DOHH2 (cell line): ENCODE results near the gene SNX5.

Experiments
- H3F3A ChIP-seq: fragments of 200-600 bp; sonication (generic), shearing (Covaris generic); 2 replicates; pipeline ENCODE4 v1.6.0; 2016; ENCODE audit warnings: antibody characterized with exemption, mild to moderate bottlenecking; ENCODE audit not compliant: control insufficient read depth, insufficient read depth
- H3K27ac ChIP-seq: fragments of 200-600 bp; sonication (generic); 2 replicates; pipeline ENCODE4 v1.5.1; 2014; ENCODE audit warnings: low read depth, mild to moderate bottlenecking, low read length, moderate library complexity
- H3K27me3 ChIP-seq: fragments of 200-600 bp; sonication (generic); 2 replicates; pipeline ENCODE4 v1.6.1; 2014; ENCODE audit warnings: mild to moderate bottlenecking, low read length, mixed read lengths; ENCODE audit not compliant: control insufficient read depth
- H3K36me3 ChIP-seq: fragments of 200-600 bp; sonication (generic); 2 replicates; pipeline ENCODE4 v1.6.1; 2014; ENCODE audit warnings: mild to moderate bottlenecking, low read length, moderate library complexity, mixed read lengths; ENCODE audit not compliant: control insufficient read depth
- H3K4me1 ChIP-seq: fragments of 200-600 bp; sonication (generic); 2 replicates; pipeline ENCODE4 v1.6.1; 2014; ENCODE audit warnings: mild to moderate bottlenecking, low read length, mixed read lengths; ENCODE audit not compliant: control insufficient read depth
- H3K4me2 ChIP-seq: fragments of 200-600 bp; sonication (generic); 2 replicates; pipeline ENCODE4 v1.6.0; 2014; ENCODE audit warnings: mild to moderate bottlenecking, low read length, moderate library complexity
- H3K4me3 ChIP-seq: fragments of 200-600 bp; sonication (generic); 2 replicates; pipeline ENCODE4 v1.5.1; 2014; ENCODE audit warnings: mild to moderate bottlenecking, low read length, mixed read lengths
- H3K79me2 ChIP-seq: fragments of 200-600 bp; sonication (generic); 2 replicates; pipeline ENCODE4 v1.6.1; 2014; ENCODE audit warnings: mild to moderate bottlenecking, low read length, mixed read lengths; ENCODE audit not compliant: control insufficient read depth
- H3K9me2 ChIP-seq: fragments of 200-600 bp; sonication (generic); replicated peaks from 2 replicates; pipeline ENCODE4 v1.6.1; 2014; ENCODE audit warnings: mild to moderate bottlenecking, low read length, mixed read lengths; ENCODE audit not compliant: control insufficient read depth
- H3K9me3 ChIP-seq: fragments of 200-600 bp; sonication (generic); 2 replicates; pipeline ENCODE4 v1.6.1; 2014; ENCODE audit warnings: antibody characterized with exemption, low read length, mixed read lengths; ENCODE audit not compliant: control insufficient read depth, insufficient read depth
- H4K20me1 ChIP-seq: fragments of 200-600 bp; sonication (generic); 2 replicates; pipeline ENCODE4 v1.6.0; 2014; ENCODE audit warnings: low read depth, mild to moderate bottlenecking, antibody characterized with exemption, low read length, moderate library complexity; ENCODE audit not compliant: control insufficient read depth, insufficient read depth
- CTCF ChIP-seq: fragments of 200-600 bp; sonication (generic); IDR thresholded peaks from one replicate; pipeline ENCODE4 v1.5.1; 2014; ENCODE audit warnings: antibody characterized with exemption, mild to moderate bottlenecking, low read depth, low read length; ENCODE audit not compliant: poor library complexity, severe bottlenecking
- EZH2phosphoT487 ChIP-seq: fragments of 200-600 bp; sonication (generic); IDR thresholded peaks from 2 replicates; pipeline ENCODE4 v1.6.1; 2017; ENCODE audit warnings: borderline replicate concordance, mild to moderate bottlenecking, antibody characterized with exemption, low read length, moderate library complexity, mixed read lengths

The SNX5 gene

GRCh38 chr20:17935761-17936160 lies 32.8 kb downstream of the SNX5 start:
- no peak overlapping the region for H3K4me2 ChIP-seq
- H3K36me3 ChIP-seq: peaks cover 5% of the 10 kb centered on the region
- TF ChIP-seq EZH2phosphoT487 (no peak), CTCF (no peak)
- no peaks in the 10 kb centered on the region for H3K9me3 ChIP-seq
- H3K4me3 ChIP-seq: no peak overlapping the region
- no peaks in the 10 kb centered on the region for H4K20me1 ChIP-seq
- peaks cover 26% of the 10 kb centered on the region for H3F3A ChIP-seq
- H3K4me1 ChIP-seq: peaks cover 27% of the 10 kb centered on the region
- no peaks in the 10 kb centered on the region for H3K79me2 ChIP-seq
- H3K9me2 ChIP-seq: no peaks in the 10 kb centered on the region
- no peak overlapping the region for H3K27ac ChIP-seq
- H3K27me3 ChIP-seq: no peaks in the 10 kb centered on the region

DNA sequence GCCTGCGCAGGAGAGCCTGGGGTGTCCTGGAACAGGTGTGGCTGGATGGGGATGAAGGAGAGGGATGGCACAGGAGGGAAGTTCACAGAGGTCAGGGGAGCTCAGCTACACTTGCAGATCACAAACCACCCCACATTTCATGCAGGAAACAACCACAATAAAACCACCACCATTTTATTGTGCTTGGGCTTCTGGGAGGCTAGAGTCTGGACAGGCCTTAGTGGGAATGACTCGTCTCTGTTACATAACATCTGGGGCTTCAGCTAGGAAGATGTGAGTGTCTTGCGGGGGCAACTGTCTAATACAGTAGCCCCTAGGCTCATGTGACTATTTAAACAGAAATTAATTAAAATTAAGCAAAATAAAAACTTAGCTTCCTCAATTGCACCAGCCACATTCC lies 33.4 kb downstream of the SNX5 start:
- no peaks in the 10 kb centered on the region for H3K27me3 ChIP-seq
- H3K9me2 ChIP-seq: no peaks in the 10 kb centered on the region
- no peaks in the 10 kb centered on the region for H3K9me3 ChIP-seq
- no peak overlapping the region for H3K4me2 ChIP-seq
- no peak for TF ChIP-seq EZH2phosphoT487
- no peak for TF ChIP-seq CTCF
- peaks cover 21% of the 10 kb centered on the region for H3K4me1 ChIP-seq
- no peak overlapping the region for H3K4me3 ChIP-seq
- H3K79me2 ChIP-seq: no peaks in the 10 kb centered on the region
- no peaks in the 10 kb centered on the region for H3K36me3 ChIP-seq
- no peaks in the 10 kb centered on the region for H4K20me1 ChIP-seq
- no peak overlapping the region for H3K27ac ChIP-seq
- H3F3A ChIP-seq: peaks cover 20% of the 10 kb centered on the region

DNA sequence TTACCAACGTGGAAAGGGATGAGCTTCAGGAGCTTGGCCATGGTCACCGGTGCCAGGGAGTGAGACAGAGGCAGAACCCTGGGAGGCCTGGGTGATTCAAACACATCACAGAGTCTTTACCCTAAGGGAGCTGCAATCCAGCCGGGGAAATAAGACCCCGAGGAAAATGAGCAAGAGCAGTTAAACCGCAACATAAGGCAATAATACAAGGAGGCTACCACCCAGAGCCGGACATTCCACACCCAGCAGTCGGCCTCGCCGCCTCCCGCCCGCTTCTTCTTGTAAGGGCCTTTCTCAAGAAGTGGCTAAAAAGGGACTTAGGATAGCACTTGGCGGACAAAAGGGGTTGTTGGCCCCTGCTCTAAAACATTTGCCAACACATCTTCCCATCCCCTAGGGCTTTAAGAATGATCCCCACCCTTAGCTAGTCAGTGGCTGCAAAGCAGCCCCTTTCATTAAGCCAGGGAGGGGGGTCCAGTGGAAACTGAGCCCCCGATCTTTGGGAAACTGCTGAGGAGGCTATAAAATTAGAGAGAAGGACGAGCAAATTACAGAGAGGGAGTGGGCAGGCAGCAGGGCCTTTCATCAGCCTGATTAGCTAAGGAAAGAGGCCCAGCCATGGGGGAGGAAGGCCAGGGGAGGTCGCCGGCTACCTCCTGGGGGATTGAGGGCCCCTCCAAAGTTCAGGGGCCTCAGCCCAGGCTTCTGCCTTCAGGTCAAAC lies 34.3 kb downstream of the SNX5 start:
- TF ChIP-seq CTCF: no peak
- no peak for TF ChIP-seq EZH2phosphoT487
- H3K4me2 ChIP-seq: no peak overlapping the region
- no peak overlapping the region for H3K4me3 ChIP-seq

More for the DNA sequence above, 34.3 kb downstream of the SNX5 start:
- no peaks in the 10 kb centered on the region for H3K36me3 ChIP-seq
- no peaks in the 10 kb centered on the region for H3K27me3 ChIP-seq
- H3K4me1 ChIP-seq: peaks cover 14% of the 10 kb centered on the region
- H3K79me2 ChIP-seq: no peaks in the 10 kb centered on the region
- peaks cover 11% of the 10 kb centered on the region for H3F3A ChIP-seq
- no peaks in the 10 kb centered on the region for H3K9me2 ChIP-seq
- H4K20me1 ChIP-seq: no peaks in the 10 kb centered on the region
- H3K9me3 ChIP-seq: no peaks in the 10 kb centered on the region
- no peak overlapping the region for H3K27ac ChIP-seq
